ENCODE results near the gene RUBCNL.
"Not testable (repeated sequence)": the region's sequence is repeated elsewhere in the genome, so short reads cannot be mapped to it uniquely, and the experiment has no call there.

RUBCNL gene

DNA sequence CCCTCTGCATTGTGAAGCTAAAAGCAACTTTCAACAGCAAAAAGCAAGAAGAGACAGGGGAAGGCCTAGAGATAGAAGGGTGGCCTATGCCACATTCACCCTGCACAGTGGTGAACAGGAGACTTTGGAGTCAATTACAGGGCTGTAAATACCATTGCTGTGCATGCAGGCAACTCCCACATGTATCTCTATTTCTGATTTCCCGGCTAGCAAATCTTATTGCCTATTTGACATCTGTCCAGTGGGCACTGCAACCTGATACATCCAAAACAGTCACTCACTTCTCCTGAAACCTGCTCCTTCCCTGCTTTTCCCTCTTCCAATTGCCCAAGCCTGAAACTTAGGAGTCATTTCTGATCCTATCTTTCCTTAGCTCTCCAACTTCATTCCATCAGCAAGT lies 13.4 kb downstream of the RUBCNL start:
- DNase-seq, result no peak

DNA sequence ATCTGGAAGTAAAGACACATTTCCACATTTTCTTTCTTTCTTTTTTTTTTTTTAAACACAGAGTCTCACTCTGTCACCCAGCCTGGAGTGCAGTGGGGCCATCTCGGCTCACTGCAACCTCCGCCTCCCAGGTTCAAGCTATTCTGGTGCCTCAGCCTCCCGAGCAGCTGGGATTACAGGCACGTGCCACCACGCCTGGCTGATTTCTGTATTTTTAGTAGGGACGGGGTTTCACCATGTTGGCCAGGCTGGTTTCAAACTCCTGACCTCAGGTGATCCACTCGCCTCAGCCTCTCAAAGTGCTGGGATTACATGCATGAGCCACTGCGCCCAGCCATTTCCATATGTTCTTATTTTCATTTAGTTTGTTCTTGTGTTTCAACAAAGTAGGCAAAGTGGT lies 14.1 kb downstream of the RUBCNL start:
- DNase-seq, result not testable (repeated sequence)

DNA sequence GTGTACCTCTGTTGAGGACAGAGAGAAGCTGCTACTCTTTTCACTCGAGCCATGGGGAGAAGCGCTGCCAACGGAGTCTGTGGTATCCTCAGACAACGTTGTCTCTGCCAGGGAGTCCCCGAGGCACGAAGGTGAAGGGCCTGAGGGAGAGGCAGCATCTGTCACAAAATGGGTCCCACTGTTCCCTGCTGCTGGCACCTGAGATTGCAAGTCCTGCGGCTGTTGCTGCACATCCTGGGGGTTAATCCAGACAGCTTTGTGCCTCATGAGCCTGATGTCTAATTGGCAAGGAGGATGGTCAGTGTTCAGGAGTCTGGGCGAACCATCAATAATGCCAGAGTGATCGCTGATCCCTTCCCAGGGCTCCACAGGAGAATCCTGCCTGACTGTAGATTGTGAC lies 15.0 kb downstream of the RUBCNL start:
- DNase-seq, result no peak

DNA sequence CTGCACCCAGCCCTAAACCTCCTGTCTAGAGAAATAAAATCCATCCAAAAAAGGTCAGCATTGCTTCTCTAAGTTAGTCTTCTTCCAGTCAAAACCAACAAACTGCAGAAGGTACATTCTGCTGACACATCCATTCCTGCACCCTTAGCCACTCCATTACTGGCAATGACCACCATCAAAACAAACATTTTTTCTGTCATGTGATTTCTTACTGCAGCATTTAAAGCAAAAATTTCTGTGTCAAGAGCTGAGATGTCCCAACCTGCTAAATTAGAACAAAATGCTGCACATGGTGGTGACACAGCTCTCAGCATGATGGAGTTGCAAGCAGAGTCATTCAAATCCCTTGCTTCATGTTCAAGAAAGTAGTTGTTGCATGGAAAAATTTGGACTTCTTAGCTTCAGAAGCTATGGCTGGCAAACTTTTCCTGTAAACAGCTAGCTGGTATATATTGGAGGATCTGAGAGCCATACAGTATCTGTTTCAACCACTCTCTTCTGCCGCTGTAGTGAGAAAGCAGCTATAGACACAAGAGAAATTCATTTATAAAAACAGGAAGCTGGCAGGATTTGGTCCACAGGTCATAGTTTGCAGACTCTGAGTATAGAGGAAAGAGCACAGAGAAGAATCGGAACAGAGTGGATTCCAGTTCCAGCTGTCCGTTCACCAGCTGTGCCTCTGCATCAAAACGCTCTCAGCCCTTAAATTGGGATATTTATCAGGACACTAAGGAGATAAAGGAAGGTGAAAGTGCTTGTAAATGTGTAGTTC lies 17.4 kb downstream of the RUBCNL start:
- DNase-seq, result no peak

DNA sequence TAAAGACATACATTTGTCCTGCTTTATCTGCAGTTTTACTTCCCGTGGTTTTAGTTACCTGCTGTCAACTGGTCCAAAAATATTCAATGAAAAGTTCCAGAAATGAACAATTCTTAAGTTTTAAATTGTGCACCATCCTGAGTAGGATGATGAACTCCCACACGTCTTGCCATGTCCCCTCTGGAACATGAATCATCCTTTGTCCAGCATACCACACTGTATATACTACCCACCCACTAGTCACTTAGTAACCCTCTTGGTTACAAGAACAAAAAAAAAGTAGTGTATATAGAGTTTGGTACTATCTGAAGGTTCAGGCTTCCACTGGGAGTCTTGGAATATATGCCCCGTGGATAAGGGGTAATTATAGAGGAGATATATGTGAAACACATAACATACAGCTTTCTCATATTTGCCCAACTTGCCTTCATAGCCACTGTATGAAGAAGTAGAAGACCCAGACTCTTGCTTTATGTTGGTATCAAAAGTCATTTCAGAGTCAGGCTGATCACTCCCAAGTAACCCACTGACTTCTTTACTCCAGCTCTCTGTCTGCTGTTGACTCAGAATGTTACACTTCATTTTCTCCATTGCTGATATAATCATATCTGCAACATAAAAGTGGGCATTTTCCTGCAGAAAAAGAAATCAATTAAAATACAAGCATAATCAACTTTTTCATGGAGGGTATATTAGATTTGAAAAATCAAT lies 19.3 kb downstream of the RUBCNL start:
- DNase-seq, result no peak

DNA sequence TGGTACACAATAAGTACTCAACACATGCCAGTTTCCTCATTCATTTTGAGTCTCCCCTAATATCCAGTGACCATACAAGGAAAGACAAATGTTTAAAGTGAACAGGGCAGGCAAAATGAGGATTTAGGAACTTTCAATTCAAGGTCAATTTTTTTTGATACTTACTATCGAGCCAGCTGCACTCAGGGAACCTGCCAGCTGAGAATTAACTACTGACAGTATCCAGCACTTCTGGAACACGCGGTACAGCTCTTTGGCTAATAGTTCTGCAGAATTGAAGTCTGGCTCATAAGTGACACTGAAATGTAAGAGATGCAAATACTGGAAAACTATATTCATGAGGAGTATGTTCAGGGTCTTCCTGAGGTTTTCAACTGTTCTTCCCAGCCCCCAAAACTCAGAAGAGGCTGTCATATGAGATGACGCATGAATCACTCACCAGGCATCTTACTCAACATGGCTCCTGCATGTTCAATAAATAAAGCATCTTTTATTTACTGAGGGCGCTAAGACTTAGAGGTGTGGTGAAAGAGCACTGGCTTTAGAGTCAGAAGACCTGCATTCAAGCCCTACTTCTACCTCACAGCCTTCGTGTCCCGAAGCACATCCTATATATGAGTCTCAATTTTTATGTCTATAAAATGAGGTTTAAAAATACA lies 25.6 kb downstream of the RUBCNL start:
- no peak for DNase-seq

DNA sequence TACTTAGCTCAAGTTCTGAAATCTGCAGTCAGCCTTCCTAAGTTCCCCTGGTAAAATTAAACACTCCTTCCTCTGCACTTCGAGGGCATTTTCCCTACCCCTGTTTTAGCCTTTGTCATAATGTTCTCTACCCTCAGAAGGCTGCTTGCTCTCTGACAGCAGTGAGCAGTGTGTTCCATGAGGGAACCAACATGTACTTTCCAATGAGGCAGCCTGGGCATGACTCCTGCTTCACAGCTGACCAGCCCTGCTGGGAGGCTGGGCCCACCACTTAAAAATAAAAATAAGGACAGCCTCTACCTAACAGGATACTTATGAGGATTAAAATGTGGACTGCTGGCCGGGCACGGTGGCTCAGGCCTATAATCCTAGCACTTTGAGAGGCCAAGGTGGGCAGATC lies 26.4 kb downstream of the RUBCNL start:
- no peak for DNase-seq

DNA sequence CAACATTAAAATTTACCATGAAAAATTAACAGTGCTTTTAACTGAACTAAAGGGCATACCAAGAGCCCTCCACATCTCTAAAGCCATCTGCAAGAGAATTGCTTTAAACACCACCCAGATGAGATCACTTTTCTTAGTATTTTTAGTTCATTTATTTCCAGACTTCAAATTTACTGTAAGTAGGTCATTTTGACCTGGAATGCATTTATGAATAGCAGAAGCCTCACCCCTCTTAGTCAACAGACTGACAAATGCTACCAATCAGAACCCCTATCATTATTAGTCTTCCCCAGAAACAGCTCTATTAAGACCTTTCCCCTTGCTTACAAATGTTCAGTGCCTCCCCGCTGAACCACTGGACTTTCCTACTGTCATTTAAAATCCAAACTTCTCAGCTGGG lies 27.3 kb downstream of the RUBCNL start:
- DNase-seq, result no peak

DNA sequence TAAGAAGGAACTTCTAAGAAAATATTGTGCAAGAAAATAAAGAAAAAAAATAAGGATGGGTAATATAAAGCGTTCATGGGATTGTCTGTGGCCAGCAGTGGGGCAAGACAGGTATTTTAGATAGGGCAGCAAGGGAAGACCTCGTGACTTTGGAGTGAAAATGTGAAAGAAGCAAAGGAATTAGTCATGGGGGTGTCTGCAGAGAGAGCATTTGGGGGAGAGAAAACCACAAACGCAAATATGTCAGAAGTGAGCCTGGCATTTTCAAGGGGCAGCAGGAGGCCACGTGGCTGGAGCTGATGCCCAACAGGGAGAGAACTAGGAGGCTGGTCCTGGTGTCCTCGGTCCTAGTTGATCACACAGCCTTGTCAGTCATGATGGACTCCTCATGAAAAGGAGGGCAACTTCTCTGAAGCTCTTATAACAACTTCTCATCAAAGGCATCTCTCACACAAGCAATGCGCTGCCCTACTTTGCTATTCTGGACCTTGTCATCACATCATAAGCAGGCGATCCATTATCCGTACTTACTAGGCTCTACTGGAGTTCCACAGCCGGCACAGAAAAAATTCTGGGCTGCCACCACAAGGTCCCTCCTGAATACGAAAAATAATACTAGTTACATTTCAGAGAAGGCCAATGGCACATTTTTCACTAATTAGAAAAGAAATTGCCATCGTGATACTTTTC lies 31.0 kb downstream of the RUBCNL start:
- no peak for DNase-seq

DNA sequence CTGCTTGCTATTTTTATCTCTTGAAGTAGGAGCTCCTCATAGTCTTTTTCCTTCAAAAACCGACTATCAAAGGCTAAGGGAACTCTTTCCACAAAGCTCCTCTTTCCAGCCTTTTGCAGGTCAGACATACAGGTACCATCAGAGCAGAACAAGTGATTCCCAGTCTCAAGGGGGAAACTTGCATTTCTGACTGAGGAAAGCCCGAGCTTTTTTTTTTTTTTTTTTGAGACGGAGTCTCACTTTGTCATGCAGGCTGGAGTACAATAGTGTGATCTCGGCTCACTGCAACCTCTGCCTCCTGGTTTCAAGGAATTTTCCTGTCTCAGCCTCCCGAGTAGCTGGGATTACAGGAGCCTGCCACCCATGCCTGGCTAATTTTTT lies 32.0 kb downstream of the RUBCNL start:
- no peak for DNase-seq

DNA sequence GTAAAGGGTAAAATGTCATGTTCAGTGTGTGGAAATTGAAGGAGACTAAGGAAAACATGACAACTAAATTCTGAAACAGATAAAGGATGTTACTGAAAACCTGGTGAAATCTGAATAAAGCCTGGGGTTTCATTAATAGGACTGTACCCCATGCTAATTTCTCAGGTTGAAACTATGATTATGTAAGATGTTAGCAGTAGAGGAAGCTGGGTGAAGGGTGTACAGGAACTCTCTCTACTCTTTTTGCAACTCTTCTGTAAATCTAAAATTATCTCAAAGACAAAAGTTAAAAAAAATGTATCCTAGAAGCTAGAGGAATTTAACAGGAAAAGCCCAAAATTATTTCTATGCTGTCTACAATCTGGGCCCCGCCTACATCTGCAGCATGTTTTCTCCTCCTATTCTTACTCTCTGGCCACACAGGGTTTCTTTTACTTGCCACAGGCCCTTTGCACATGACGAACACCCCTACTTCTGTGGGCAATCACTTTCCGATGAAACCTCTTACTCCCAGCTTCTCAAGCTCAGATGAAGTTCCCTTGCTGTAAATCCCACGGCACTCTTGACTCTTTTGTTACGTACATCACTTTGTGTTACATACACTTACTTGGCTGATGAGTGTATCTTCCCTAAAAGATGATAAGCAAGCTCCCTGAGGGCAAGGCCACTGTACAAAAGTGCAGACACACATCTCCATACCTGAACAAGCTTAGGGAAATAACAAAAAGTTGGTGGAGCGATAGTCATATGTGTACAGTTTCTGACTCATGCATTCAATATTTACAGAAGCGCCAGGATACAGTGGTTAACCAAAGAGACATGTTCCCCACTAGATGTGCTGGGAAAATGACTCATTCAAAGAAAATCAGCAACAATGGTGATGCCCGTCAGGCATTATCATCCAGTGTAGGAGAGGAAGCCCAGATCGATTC lies 32.6 kb downstream of the RUBCNL start:
- peak; percentile 32 for DNase-seq

DNA sequence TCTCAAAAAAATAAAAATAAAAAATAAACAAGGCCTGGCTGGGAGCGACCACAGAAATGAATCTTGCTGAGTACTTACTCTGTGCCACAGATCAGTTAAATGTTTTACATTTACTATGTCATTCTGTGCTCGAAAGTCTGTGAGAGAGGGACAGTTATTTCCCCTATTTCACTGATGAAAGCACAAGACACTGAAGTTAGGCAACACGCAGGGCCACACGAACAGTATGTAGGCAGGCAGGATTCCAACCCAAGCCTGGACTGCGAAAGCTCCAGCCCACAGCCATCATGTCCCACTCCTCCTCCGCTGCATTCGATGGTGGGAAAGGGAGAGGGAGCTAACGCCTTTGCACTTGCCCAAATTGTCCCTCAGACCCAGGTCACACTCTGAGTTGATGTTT lies 34.2 kb downstream of the RUBCNL start:
- no peak for DNase-seq

DNA sequence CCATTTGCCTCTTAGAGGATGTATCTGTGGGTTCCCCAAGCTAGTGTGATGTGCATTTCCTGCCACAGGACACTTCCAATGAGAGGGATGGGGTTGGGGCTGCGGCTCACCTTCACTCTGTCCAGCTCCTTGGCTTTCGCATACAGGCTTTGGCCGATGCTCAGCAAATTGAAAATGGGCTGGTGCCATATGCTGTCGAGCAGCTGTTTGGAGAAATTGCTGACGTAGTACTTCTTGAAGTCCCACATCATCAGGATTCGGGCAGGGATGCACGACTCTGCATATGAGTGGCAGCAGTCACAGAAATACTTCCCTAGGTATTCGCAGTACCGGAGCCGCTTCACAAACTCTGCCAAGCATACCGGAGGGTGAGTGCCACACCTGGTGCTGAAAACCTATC lies 37.0 kb downstream of the RUBCNL start:
- DNase-seq, result no peak

DNA sequence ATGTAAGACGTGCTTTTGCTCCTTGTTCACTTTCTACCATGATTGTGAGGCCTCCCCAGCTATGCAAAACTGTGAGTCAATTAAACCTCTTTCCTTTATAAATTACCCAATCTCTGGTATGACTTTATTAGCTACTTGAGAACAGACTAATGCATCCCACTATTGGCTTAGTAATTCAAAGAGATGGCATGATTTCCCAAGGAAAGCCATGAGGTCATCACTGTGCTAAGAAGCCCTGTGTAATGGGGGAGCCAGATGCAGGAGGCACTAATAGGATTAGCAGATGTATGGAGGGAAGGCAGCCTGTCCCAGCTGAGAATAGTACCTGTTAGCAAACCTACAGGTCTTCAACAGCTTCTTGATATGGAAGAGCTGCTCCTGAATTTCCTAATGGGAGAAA lies 38.1 kb downstream of the RUBCNL start:
- DNase-seq, result no peak

DNA sequence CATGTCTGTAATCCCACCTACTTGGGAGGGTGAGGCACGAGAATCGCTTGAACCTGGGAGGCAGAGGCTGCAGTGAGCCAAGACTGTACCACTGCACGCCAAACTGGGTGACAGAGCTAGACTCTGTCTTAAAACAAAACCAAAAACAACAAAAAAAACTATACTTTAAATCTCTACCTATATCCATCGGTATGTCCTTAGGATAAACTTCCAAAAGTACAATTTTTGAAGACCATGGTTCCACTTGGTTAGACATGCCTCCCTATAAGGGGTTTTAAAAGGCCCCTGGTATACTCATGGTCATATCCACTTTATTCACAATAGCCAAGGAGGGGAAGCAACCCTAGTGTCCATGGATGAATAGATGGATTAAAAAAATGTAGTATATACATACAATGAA lies 39.8 kb downstream of the RUBCNL start:
- DNase-seq, result no peak

DNA sequence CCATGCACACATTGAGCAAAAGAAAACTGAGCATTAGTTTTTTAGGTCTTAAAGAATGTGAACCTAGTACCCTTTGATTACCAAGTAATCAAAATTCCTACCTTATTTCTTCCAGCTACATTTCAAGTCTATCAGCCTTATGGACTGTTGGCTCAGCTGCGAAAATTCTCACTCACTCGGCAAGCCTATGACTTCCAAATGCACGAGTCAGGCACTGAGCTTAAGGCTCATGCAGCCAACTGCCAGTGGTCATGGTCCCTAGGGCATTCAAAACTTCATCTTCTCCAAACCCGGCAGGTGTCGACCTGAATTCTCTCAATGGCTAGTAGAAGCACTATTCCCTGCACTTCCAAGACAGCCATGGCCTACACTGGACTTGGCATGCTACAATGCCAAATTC lies 41.2 kb downstream of the RUBCNL start:
- DNase-seq, result no peak

DNA sequence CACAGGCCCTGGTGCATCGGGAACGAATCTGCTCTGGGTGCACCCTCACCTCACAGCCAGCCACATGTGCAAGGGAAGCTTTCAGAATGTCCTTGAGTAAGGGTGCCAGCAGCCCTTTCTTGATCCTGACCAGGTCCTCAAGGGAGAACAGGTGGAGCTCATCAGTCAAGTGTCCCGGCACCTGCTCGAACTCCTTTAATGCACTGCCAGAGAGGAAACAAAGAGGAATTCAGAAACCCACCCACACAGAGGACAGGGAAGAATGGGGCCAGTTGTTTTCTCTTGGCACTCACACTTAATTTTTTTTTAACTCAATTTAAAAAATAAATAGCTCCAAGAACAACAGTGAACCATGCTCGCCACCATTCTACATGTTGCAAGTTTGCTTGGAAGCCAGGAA lies 41.7 kb downstream of the RUBCNL start:
- DNase-seq, result no peak

DNA sequence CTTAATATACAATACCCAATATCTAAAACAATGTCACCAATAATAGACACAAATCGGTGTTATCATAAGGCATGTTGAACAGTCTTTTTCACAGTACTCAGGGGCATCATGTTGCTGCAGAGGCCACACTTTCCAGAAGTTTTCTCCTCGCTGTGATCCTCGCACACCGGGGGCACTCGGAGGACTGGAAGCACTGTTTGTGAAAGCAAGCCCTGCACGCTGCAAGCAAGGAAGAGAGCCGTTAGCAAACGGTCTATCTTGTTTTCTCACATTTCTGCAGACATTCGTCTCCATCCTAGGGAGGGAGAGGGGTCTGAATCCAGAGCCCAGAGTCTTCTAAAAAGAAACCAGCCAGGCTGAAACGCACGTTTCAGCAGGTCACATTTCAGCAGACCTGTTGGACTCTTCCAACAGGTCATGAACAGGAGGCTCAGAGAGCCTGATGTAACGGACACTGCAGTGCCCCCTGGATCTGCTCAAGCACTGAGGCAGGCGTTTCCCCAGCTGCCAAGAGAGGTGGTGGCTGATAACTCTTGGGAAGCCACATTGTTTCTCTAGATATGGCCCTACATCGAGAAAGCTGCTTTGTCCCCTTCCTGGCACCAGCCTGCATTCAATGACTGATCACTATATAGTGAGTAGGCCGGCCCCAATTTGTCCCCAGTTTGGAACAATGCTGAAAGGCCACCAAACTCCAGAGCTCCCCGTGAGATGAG lies 43.6 kb downstream of the RUBCNL start:
- DNase-seq, result no peak

DNA sequence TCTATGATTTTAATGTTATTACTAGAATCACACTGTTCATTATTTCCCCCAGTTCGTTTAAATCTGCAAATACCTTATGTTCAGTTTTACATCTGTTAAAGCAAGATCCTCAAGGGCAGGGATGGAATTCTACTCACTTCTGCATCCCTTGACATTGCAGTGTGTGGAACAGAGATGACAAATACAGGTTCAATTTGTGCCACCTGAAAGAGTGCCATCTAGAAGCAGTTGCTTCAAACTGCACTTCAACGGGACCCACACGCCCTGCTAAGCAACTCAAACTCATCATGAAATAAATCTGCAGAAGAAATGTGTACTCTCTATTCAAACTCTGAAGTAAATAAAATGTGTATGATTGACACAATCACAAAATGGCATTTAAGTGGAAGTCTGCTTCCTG lies 44.5 kb downstream of the RUBCNL start:
- DNase-seq, result no peak

DNA sequence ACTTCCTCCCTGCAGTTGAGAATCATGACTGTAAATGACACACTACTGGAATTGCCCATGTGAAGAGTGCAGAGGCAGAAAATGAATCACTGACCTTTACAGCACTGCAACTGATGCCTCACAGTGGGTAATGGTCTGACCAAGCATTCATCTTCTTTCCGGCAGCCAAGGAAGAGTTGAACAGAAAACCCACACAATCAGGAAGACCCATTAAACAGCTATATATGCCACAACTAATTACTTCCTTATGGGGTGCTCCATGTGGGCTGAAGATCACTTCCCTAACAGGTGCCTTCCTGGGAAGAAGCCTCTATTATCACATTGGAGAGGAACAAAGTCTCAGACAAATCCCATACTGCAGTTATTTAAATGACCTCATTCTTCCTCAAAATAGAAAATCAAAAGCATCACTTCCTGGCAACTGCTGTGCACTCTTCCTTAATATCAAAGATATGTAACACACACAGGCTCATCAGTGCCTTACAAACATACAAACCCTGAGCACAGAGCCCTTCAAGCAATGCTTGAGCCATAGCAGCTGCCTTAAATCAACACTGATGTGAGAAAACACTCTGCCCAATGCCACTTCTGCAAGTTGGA lies 45.8 kb downstream of the RUBCNL start:
- peak; percentile 60 for DNase-seq

DNA sequence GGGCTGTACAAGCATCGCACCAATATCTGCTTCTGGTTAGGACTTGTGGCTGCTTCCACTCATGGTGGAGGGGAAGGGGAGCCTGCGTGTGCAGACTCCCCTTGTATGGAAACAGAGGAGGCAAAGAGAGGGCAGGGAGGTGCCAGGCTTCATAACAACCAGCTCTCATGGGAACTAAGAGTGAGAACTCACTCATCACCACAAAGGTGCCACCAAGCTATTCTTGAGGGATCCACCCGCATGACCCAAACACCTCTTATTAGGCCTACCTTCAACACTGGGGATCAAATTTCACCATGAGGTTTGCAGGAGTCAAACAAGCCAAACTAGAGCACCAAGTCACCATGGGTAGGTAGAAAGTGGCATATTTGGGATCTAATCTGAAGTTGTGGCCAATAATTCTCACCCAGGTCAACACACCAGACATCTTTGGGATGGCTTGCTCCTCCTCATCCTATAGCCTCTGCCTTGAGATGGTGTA lies 46.4 kb downstream of the RUBCNL start:
- peak; percentile 28 for DNase-seq

All from activated CD4-positive, alpha-beta T cell treated with anti-CD3 and anti-CD28 coated beads for 48 hours (primary cell).